MM.1S (cell line): ENCODE measurements around the gene ASH1L.
"Not testable (repeated sequence)": the region's sequence is repeated elsewhere in the genome, so short reads cannot be mapped to it uniquely, and the experiment has no call there.

ENCODE experiments used
- DNase-seq: peaks from one replicate; pipeline ENCODE4 v3.0.0-alpha.2; 2015
- H2AFZ ChIP-seq: fragments of 300-600 bp; sonication (generic); 2 replicates; pipeline ENCODE4 v1.6.0; 2016; ENCODE audit warnings: antibody characterized with exemption, low read length
- H3F3A ChIP-seq: fragments of 300-600 bp; sonication (generic); 2 replicates; pipeline ENCODE4 v1.6.1; 2016; ENCODE audit warnings: mild to moderate bottlenecking, antibody characterized with exemption, low read length, moderate library complexity, mixed read lengths; ENCODE audit not compliant: insufficient read depth
- H3K27ac ChIP-seq: fragments of 300-600 bp; sonication (generic); 2 replicates; pipeline ENCODE4 v1.5.1; 2016; ENCODE audit warnings: mild to moderate bottlenecking, low read length
- H3K27me3 ChIP-seq: fragments of 300-600 bp; sonication (generic); replicated peaks from 2 replicates; pipeline ENCODE4 v1.6.0; 2016; ENCODE audit warnings: low read length; ENCODE audit not compliant: insufficient read depth
- H3K36me3 ChIP-seq: fragments of 300-600 bp; sonication (generic); replicated peaks from 2 replicates; pipeline ENCODE4 v1.6.1; 2016; ENCODE audit warnings: mild to moderate bottlenecking, low read length, mixed read lengths; ENCODE audit not compliant: insufficient read depth
- H3K4me1 ChIP-seq: fragments of 300-600 bp; sonication (generic); 2 replicates; pipeline ENCODE4 v1.6.1; 2016; ENCODE audit warnings: low read length, mixed read lengths
- H3K4me2 ChIP-seq: fragments of 300-600 bp; sonication (generic); 2 replicates; pipeline ENCODE4 v1.6.0; 2016; ENCODE audit warnings: low read depth, low read length
- H3K4me3 ChIP-seq: fragments of 300-600 bp; sonication (generic); 2 replicates; pipeline ENCODE4 v1.5.1; 2016; ENCODE audit warnings: low read length, mixed read lengths
- H3K79me2 ChIP-seq: fragments of 300-600 bp; sonication (generic); 2 replicates; pipeline ENCODE4 v1.6.1; 2016; ENCODE audit warnings: mixed run types, low read length, mixed read lengths
- H3K9ac ChIP-seq: fragments of 300-600 bp; sonication (generic); 2 replicates; pipeline ENCODE4 v1.6.1; 2016; ENCODE audit warnings: low read length, mixed read lengths
- H3K9me2 ChIP-seq: fragments of 300-600 bp; sonication (generic); replicated peaks from 2 replicates; pipeline ENCODE4 v1.6.1; 2016; ENCODE audit warnings: mild to moderate bottlenecking, low read length, mixed read lengths; ENCODE audit not compliant: insufficient read depth
- H3K9me3 ChIP-seq: fragments of 300-600 bp; sonication (generic); replicated peaks from 2 replicates; pipeline ENCODE4 v1.6.1; 2016; ENCODE audit warnings: mild to moderate bottlenecking, low read length, mixed read lengths; ENCODE audit not compliant: insufficient read depth
- H4K20me1 ChIP-seq: fragments of 300-600 bp; sonication (generic); 2 replicates; pipeline ENCODE4 v1.6.1; 2016; ENCODE audit warnings: mild to moderate bottlenecking, low read length, moderate library complexity, mixed read lengths; ENCODE audit not compliant: insufficient read depth
- EZH2 ChIP-seq: fragments of 300-600 bp; sonication (generic); optimal IDR thresholded peaks from 2 replicates; pipeline ENCODE3; 2017; ENCODE audit warnings: low read depth, mild to moderate bottlenecking, antibody characterized with exemption, low read length, mixed read lengths
- EZH2phosphoT487 ChIP-seq: fragments of 300-600 bp; sonication (generic); IDR thresholded peaks from 2 replicates; pipeline ENCODE4 v1.6.1; 2018; ENCODE audit warnings: antibody characterized with exemption, low read length
- TF ChIP-seq, protein P1 (sequence below): fragments of 300-600 bp; sonication (generic); IDR thresholded peaks from 2 replicates; pipeline ENCODE4 v1.5.1; 2016; ENCODE audit warnings: antibody characterized with exemption, low read length, mixed read lengths

ASH1L gene

DNA sequence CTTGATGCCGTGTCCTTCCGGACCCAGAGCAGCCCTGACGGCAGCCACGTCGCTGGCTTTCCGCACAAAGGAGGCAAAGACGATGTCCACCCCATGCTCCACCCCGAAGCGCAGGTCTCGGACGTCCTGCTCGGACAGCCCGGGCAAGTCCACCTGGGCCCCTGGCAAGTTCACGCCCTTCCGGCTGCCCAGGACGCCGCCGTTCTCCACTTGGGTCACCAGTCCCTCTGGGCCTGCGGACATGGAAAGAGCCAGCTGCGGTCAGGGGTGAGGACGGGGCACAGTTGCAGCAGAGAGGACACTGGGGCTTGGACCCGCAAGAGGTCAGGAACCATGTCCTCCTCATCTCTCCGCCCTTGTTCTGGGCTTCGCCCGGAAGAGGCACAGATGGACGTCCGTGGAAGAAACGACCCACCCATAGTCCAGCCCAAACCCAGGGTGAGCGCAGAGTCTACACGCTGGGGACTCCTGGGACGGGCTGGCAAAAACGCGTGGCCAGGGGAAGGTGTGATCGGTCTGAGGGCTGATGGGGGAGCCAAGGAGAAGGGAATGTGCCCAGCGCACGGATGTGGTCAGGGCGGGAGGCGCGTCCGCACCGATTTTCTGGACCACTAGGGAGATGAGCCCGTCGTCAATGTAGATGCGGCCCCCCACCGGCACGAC, 268.0 kb downstream of the ASH1L start:
- Histone ChIP-seq H3K9me3 (no peaks in the 10 kb centered on the region), H3K36me3 (no peaks in the 10 kb centered on the region), H3K27me3 (0 out of 2 replicates have a peak, but pooled peaks cover 6% of the 10 kb centered on the region), H3K9me2 (no peaks in the 10 kb centered on the region), H4K20me1 (no peaks in the 10 kb centered on the region), H3K4me1 (peaks cover 15% of the 10 kb centered on the region), H3K9ac (no peak overlapping the region), H3K27ac (no peak overlapping the region), H3K4me3 (no peak overlapping the region), H2AFZ (no peak overlapping the region), H3K79me2 (no peaks in the 10 kb centered on the region), H3F3A (peaks cover 13% of the 10 kb centered on the region), H3K4me2 (no peak overlapping the region)
- no peak for DNase-seq
- TF ChIP-seq, protein P1, sequence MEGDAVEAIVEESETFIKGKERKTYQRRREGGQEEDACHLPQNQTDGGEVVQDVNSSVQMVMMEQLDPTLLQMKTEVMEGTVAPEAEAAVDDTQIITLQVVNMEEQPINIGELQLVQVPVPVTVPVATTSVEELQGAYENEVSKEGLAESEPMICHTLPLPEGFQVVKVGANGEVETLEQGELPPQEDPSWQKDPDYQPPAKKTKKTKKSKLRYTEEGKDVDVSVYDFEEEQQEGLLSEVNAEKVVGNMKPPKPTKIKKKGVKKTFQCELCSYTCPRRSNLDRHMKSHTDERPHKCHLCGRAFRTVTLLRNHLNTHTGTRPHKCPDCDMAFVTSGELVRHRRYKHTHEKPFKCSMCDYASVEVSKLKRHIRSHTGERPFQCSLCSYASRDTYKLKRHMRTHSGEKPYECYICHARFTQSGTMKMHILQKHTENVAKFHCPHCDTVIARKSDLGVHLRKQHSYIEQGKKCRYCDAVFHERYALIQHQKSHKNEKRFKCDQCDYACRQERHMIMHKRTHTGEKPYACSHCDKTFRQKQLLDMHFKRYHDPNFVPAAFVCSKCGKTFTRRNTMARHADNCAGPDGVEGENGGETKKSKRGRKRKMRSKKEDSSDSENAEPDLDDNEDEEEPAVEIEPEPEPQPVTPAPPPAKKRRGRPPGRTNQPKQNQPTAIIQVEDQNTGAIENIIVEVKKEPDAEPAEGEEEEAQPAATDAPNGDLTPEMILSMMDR = no peak
- TF ChIP-seq EZH2 (no peak), EZH2phosphoT487 (no peak)

DNA sequence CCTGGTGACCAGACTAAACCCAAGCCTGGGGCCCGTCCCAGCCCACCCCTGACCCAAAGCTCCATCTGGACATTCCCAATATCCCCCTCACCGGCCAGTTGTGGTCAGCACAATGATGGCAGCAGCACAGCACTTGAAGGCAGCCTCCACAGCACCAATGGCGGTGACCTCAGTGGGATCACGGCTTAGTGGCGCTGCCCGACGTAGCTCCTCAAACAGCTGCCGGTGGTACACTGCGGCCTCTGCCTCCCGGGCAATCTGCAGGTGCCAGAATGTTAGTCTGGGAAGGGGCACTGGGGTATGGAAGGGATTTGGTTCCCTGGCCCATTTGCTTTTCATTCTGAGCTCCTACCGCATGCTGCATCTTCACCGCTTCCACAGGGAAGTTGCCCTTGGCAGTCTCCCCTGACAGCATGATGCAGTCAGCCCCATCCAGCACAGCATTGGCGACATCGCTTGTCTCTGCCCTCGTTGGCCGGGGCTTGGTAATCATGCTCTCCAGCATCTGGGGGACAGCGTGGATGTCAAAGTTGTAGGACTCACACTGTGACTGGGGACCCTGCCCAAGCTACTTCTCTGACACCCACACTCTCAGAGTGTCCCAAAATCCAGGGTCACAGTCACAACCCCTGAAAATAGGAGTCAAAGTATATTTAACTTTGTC, 269.4 kb downstream of the ASH1L start:
- Histone ChIP-seq H3K4me2 (no peak overlapping the region), H3K79me2 (no peaks in the 10 kb centered on the region), H3K36me3 (no peaks in the 10 kb centered on the region), H3K4me3 (no peak overlapping the region), H3K27ac (no peak overlapping the region), H3K9ac (no peak overlapping the region), H3F3A (peaks cover 13% of the 10 kb centered on the region), H3K27me3 (0 out of 2 replicates have a peak, but pooled peaks cover 6% of the 10 kb centered on the region), H2AFZ (no peak overlapping the region), H3K4me1 (peaks cover 15% of the 10 kb centered on the region), H3K9me2 (no peaks in the 10 kb centered on the region), H4K20me1 (no peaks in the 10 kb centered on the region), H3K9me3 (no peaks in the 10 kb centered on the region)
- DNase-seq = no peak
- TF ChIP-seq, protein P1 = no peak
- TF ChIP-seq EZH2phosphoT487 (no peak), EZH2 (no peak)

- not testable (repeated sequence) for H3K4me3 ChIP-seq, H4K20me1 ChIP-seq, H3K9me3 ChIP-seq, H3K27me3 ChIP-seq, H3K4me1 ChIP-seq, H3K9ac ChIP-seq, H3K9me2 ChIP-seq, H3K36me3 ChIP-seq, H3K79me2 ChIP-seq, H3F3A ChIP-seq, H3K4me2 ChIP-seq, DNase-seq, H3K27ac ChIP-seq, H2AFZ ChIP-seq
These were observed 271.6 kb downstream of the ASH1L start for GRCh38 chr1:155291006-155291405.

DNA sequence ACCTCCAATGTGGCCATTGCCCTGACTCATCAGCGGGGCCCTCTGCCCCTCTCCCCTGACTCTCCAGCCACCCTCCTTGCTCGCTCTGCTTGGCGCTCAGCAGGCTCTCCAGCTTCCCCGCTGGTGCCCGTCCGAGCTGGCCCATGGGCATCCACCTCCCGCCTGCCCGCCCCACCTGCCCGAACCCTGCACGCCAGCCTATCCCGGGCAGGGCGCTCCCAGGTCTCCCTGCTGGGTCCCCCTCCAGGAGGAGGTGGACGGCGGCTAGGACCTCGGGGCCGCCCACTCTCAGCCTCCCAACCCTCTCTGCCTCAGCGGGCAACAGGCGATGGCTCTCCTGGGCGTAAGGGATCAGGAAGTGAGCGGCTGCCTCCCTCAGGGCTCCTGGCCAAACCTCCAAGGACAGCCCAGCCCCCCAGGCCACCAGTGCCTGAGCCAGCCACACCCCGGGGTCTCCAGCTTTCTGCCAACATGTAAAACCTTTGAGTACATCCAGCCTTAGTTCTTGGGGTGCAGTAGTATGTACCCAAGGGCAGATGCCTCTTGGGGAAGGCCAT, 274.5 kb downstream of the ASH1L start:
- Histone ChIP-seq H4K20me1 (no peaks in the 10 kb centered on the region), H3K9me2 (no peaks in the 10 kb centered on the region), H3F3A (no peaks in the 10 kb centered on the region), H3K36me3 (no peaks in the 10 kb centered on the region), H3K4me3 (no peak overlapping the region), H3K4me1 (no peaks in the 10 kb centered on the region), H3K9ac (no peak overlapping the region), H2AFZ (no peak overlapping the region), H3K27me3 (no peaks in the 10 kb centered on the region), H3K4me2 (no peak overlapping the region), H3K27ac (no peak overlapping the region), H3K79me2 (no peaks in the 10 kb centered on the region), H3K9me3 (no peaks in the 10 kb centered on the region)
- DNase-seq = no peak
- TF ChIP-seq, protein P1 = no peak
- TF ChIP-seq EZH2 = no peak
- no peak for TF ChIP-seq EZH2phosphoT487
